ENCODE results near the gene MPZL1. TPM values are rescaled to one million over a fixed set of nuclear protein-coding genes. Genes with fewer than 3 reads are reported as not detected.

The MPZL1 gene
- total RNA-seq, 1 experiment from 2014 or later = 52.9 TPM

DNA sequence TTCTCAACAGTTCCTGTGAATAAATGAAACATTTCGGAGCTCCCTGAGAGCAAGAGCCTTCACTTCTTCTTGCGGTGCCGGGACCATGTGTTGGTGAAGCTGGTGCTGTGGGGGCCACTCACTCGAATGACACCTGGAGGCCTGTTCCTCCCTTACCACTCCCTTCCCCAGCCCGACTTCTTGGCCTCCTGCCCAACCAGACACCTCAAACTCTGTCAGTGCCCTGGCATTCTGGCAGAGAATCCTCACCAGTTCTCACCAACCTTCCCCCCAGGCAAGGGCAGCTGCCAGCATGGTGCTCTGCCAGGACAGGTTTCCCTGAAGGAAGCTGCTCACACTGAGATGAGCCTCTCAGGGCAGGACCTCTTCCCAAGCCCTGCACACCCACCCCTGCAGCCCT is 68.3 kb downstream of the MPZL1 start:
- Histone ChIP-seq H3K27ac (ENCODE audit: low read depth, low read length) (no peak overlapping the region), H3K4me1 (ENCODE audit: control insufficient read depth in 1 of 2, insufficient read depth in 2 of 2, low read length in 2 of 2) (no peaks in the 10 kb centered on the region), H2AFZ (ENCODE audit: low read depth, low read length, poor library complexity, severe bottlenecking) (no peak overlapping the region), H3K4me2 (ENCODE audit: low read length) (no peak overlapping the region), H3K9ac (ENCODE audit: low read length) (no peak overlapping the region), H3K79me2 (ENCODE audit: insufficient read depth, low read length) (no peaks in the 10 kb centered on the region), H3K9me3 (ENCODE audit: control insufficient read depth in 1 of 2, insufficient read depth in 1 of 2, low read depth in 1 of 2, low read length in 2 of 2) (no peaks in the 10 kb centered on the region), H3K36me3 (ENCODE audit: control insufficient read depth in 1 of 2, insufficient read depth in 2 of 2, low read length in 2 of 2) (peaks cover 3 to 21% of the 10 kb centered on the region in 2 experiments; a peak in 2 of 4 replicates), H3K27me3 (ENCODE audit: insufficient read depth, low read length) (no peaks in the 10 kb centered on the region), H3K9me2 (ENCODE audit: insufficient read depth) (no peaks in the 10 kb centered on the region), H4K20me1 (ENCODE audit: insufficient read depth) (no peaks in the 10 kb centered on the region), H3K4me3 (replicated peaks in 1 of 2; ENCODE audit: low read depth in 1 of 2, low read length in 2 of 2) (no peak overlapping the region)
- intact Hi-C loops (cut with micrococcal nuclease) = no loop called here
- BruUV-seq (replicated peaks) = no TSS peak
- ATAC-seq = no peak
- DNase-seq (ENCODE audit: low read depth, low spot score) = no peak
- ChIA-PET POLR2A (no interaction called here), CTCF (no interaction called here), RAD21 (ENCODE audit: low non-redundant PET in 1 of 2, low total read pairs in 2 of 2, uncharacterized antibody in 2 of 2, unreplicated experiment in 2 of 2) (no interaction called here)
- TF ChIP-seq EZH2 (IDR thresholded peaks at IDR 0.05) = no peak
- no peak for TF ChIP-seq SIN3A (IDR thresholded peaks at IDR 0.05; ENCODE audit: low read depth)
- TF ChIP-seq ZNF274 (IDR thresholded peaks at IDR 0.05; ENCODE audit: low read depth, low read length) = no peak
- TF ChIP-seq, protein P1, sequence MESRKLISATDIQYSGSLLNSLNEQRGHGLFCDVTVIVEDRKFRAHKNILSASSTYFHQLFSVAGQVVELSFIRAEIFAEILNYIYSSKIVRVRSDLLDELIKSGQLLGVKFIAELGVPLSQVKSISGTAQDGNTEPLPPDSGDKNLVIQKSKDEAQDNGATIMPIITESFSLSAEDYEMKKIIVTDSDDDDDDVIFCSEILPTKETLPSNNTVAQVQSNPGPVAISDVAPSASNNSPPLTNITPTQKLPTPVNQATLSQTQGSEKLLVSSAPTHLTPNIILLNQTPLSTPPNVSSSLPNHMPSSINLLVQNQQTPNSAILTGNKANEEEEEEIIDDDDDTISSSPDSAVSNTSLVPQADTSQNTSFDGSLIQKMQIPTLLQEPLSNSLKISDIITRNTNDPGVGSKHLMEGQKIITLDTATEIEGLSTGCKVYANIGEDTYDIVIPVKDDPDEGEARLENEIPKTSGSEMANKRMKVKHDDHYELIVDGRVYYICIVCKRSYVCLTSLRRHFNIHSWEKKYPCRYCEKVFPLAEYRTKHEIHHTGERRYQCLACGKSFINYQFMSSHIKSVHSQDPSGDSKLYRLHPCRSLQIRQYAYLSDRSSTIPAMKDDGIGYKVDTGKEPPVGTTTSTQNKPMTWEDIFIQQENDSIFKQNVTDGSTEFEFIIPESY (IDR thresholded peaks at IDR 0.05; ENCODE audit: extremely low read depth, insufficient replicate concordance, low read length) = no peak
- TF ChIP-seq CEBPB (IDR thresholded peaks at IDR 0.05; ENCODE audit: low read depth) = no peak
- TF ChIP-seq RAD21 (IDR thresholded peaks at IDR 0.05; ENCODE audit: low read depth) = no peak
- TF ChIP-seq TCF7L2 (IDR thresholded peaks at IDR 0.05; ENCODE audit: borderline replicate concordance, extremely low read depth, insufficient read depth, insufficient read length) = no peak
- no peak for TF ChIP-seq FOSL1 (IDR thresholded peaks at IDR 0.05; ENCODE audit: low read depth)
- no peak for TF ChIP-seq EZH2phosphoT487 (IDR thresholded peaks at IDR 0.05; ENCODE audit: borderline replicate concordance)
- TF ChIP-seq JUND (IDR thresholded peaks at IDR 0.05) = no peak
